K562 (cell line): Measurements from ENCODE around the gene DAGLA. TPM values are rescaled to one million over a fixed set of nuclear protein-coding genes. Genes with fewer than 3 reads are reported as not detected.

Experiments used
- ATAC-seq: fragments of 200-7000 bp; cut with Tn5 transposase; 3 replicates; pipeline ENCODE4 v1.9.1; 2020; ENCODE audit warnings: moderate library complexity
- BruUV-seq: library from RNA; stranded (reverse); fragments of 400-500 nt; replicated peaks from 2 replicates; lab custom pipeline; 2021; lab: Mats Ljungman, UMichigan
- CTCF ChIA-PET: fragments of 300-600 bp; formaldehyde crosslinking; extraction: SDS; loops from one replicate; lab custom pipeline; 2021; ENCODE audit warnings: low intra/inter-chr PET ratio; lab: Yijun Ruan, JAX
- POLR2A ChIA-PET: fragments of 300-600, 350-650 bp; sonication (Branson Sonifier 250); formaldehyde crosslinking; extraction: SDS; loops from one replicate; lab custom pipeline; 2021; ENCODE audit warnings: antibody characterized with exemption, inconsistent platforms; lab: Yijun Ruan, JAX
- DNase-seq, 4 experiments: peaks; one replicate each; pipeline versions ENCODE4 v3.0.0 to v3.0.0-alpha.2; 2011 to 2018; ENCODE audit warnings: low spot score in 3 of 4, mixed read lengths in 3 of 4; ENCODE audit errors: extremely low read depth in 1 of 4
- FAIRE-seq: peaks from 2 replicates; lab custom pipeline; 2011; peaks lifted over from hg19 to GRCh38; lab: Jason Lieb, UNC
- H2AFZ ChIP-seq: 2 replicates; pipeline ENCODE4 v1.6.0; 2011; ENCODE audit warnings: low read depth, low read length, control low read depth, inconsistent platforms
- H3K27ac ChIP-seq: fragments of 200-600 bp; 3 replicates; pipeline ENCODE4 v1.8.0; 2011; ENCODE audit warnings: low read depth, mild to moderate bottlenecking, control low read depth, inconsistent platforms, low read length, moderate library complexity, mixed read lengths; ENCODE audit errors: extremely low read depth
- H3K27me3 ChIP-seq, 2 experiments: fragments of 300-600 bp in 1 of 2; 2 replicates in 1 of 2; 3 replicates in 1 of 2; pipeline versions ENCODE4 v1.6.0 to v1.8.0; 2011; ENCODE audit warnings: inconsistent platforms in 2 of 2, low read length in 2 of 2, mild to moderate bottlenecking in 1 of 2, mixed read lengths in 1 of 2, moderate library complexity in 1 of 2; ENCODE audit not compliant: control insufficient read depth in 2 of 2, insufficient read depth in 2 of 2
- H3K36me3 ChIP-seq: fragments of 300-600 bp; 3 replicates; pipeline ENCODE4 v1.8.0; 2011; ENCODE audit warnings: mild to moderate bottlenecking, low read length, inconsistent platforms; ENCODE audit not compliant: control insufficient read depth, insufficient read depth
- H3K4me1 ChIP-seq, 2 experiments: fragments of 200-600 bp in 1 of 2; replicated peaks in 1 of 2; 2 replicates in 1 of 2; 3 replicates in 1 of 2; pipeline versions ENCODE4 v1.5.1 to v1.8.0; 2011; ENCODE audit warnings: inconsistent platforms in 2 of 2, low read length in 2 of 2, mild to moderate bottlenecking in 1 of 2, mixed read lengths in 1 of 2, moderate library complexity in 1 of 2; ENCODE audit not compliant: control insufficient read depth in 2 of 2, insufficient read depth in 2 of 2
- H3K4me2 ChIP-seq: 2 replicates; pipeline ENCODE4 v1.6.1; 2011; ENCODE audit warnings: low read length, control low read depth, inconsistent platforms, mixed read lengths; ENCODE audit not compliant: insufficient read depth
- H3K4me3 ChIP-seq: fragments of 200-600 bp; sonication (generic), shearing (Covaris generic); 2 replicates; pipeline ENCODE4 v1.5.1; 2016; ENCODE audit warnings: control low read depth, inconsistent platforms
- H3K79me2 ChIP-seq: fragments of 200-600 bp; 3 replicates; pipeline ENCODE4 v1.8.0; 2011; ENCODE audit warnings: low read length, inconsistent platforms; ENCODE audit not compliant: control insufficient read depth, insufficient read depth
- H3K9ac ChIP-seq, 2 experiments: 2 replicates each; pipeline versions ENCODE4 v1.6.0 to v1.6.1; 2011; ENCODE audit warnings: low read depth in 2 of 2, low read length in 2 of 2, control low read depth in 1 of 2, inconsistent platforms in 1 of 2, mild to moderate bottlenecking in 1 of 2, mixed read lengths in 1 of 2; ENCODE audit not compliant: insufficient read depth in 1 of 2
- H3K9me1 ChIP-seq: one replicate; pipeline ENCODE4 v1.6.0; 2011; ENCODE audit warnings: inconsistent platforms, mild to moderate bottlenecking, low read length, moderate library complexity; ENCODE audit not compliant: control insufficient read depth, insufficient read depth
- H3K9me3 ChIP-seq: replicated peaks from 2 replicates; pipeline ENCODE4 v1.5.1; 2011; ENCODE audit warnings: low read depth, low read length, inconsistent platforms; ENCODE audit not compliant: control insufficient read depth, insufficient read depth
- H4K20me1 ChIP-seq: replicated peaks from 2 replicates; pipeline ENCODE4 v1.6.1; 2011; ENCODE audit warnings: low read length, inconsistent platforms, mixed read lengths; ENCODE audit not compliant: control insufficient read depth, insufficient read depth
- CBFA2T2 ChIP-seq: fragments of 450-650 bp; conservative IDR thresholded peaks from 2 replicates; pipeline ENCODE4 v1.6.1; 2017; ENCODE audit warnings: mild to moderate bottlenecking
- CCAR2 ChIP-seq: fragments of 200-400 bp; formaldehyde crosslinking; IDR thresholded peaks from 2 replicates; pipeline ENCODE4 v1.6.1; 2017; ENCODE audit warnings: mild to moderate bottlenecking, low read depth, low read length
- CHD1 ChIP-seq: fragments of 200-600 bp; sonication (generic); IDR thresholded peaks from one replicate; pipeline ENCODE4 v1.6.1; 2012; ENCODE audit warnings: mild to moderate bottlenecking, moderate library complexity, low read length, inconsistent platforms
- HDGF ChIP-seq: fragments of 450-650 bp; IDR thresholded peaks from 2 replicates; pipeline ENCODE4 v1.6.1; 2016
- MTA1 ChIP-seq: fragments of 450-650 bp; IDR thresholded peaks from 2 replicates; pipeline ENCODE4 v1.6.1; 2017; ENCODE audit warnings: borderline replicate concordance
- RFX7 ChIP-seq: fragments of 250-450 bp; sonication (Bioruptor Pico); IDR thresholded peaks from 2 replicates; pipeline ENCODE4 v1.5.1; 2021; ENCODE audit warnings: mild to moderate bottlenecking
- TAF1 ChIP-seq: IDR thresholded peaks from 2 replicates; pipeline ENCODE4 v1.6.1; 2011; ENCODE audit warnings: mild to moderate bottlenecking, low read length, moderate library complexity; ENCODE audit not compliant: insufficient read depth, control insufficient read depth, severe bottlenecking; ENCODE audit errors: extremely low read depth
- ZNF175 ChIP-seq: fragments of 200-800 bp; sonication (Bioruptor generic); IDR thresholded peaks from 2 replicates; pipeline ENCODE4 v1.6.1; 2016; ENCODE audit warnings: low read depth, mild to moderate bottlenecking, missing genetic modification characterization, missing compliant biosample characterization
- ZNF445 ChIP-seq: fragments of 250-450 bp; sonication (Bioruptor Pico); IDR thresholded peaks from 2 replicates; pipeline ENCODE4 v1.4.0; 2020; ENCODE audit warnings: low read depth, mild to moderate bottlenecking, moderate library complexity
- WGBS: fragments of 100-300 bp; shearing (Covaris generic); methylation state at CpG from one replicate; pipeline ENCODE4 v1.1.6; 2016; ENCODE audit warnings: low coverage, mixed read lengths; ENCODE audit not compliant: insufficient coverage; ENCODE audit errors: missing lambda C conversion rate; 5-methylcytosine and 5-hydroxymethylcytosine counted together
- in situ Hi-C: fragments of 300-500 bp; cut with MboI; formaldehyde crosslinking; loops from 4 replicates; pipeline ENCODE4 v1.15.0; 2018; ENCODE audit warnings: inconsistent platforms, mixed read lengths
- intact Hi-C: fragments of 100-400 bp; cut with micrococcal nuclease; formaldehyde crosslinking; loops from 2 replicates; pipeline ENCODE4 v1.14.2; 2022
- polyA plus RNA-seq, 8 experiments: library from polyadenylated mRNA; depleted of rRNA in 4 of 8; stranded (reverse) in 5 of 8; unstranded in 3 of 8; fragments of >200 nt; fragmentation: Nextera tagmentation in 2 of 8; fragmentation: Illumina TruSeq in 1 of 8; extraction: Ambion mirVana in 2 of 8; extraction: Trizol in 1 of 8; gene quantifications; 2 replicates each; pipeline versions ENCODE4 v1.2.1 to v1.2.3, GENCODE V29; 2011 to 2014; ENCODE audit warnings: inconsistent platforms in 1 of 8, missing spikeins in 1 of 8
- total RNA-seq, 7 experiments: library from RNA; depleted of rRNA in 6 of 7; stranded (reverse); fragments of >200 nt in 6 of 7; fragmentation: Illumina TruSeq in 2 of 7; extraction: Trizol in 2 of 7; gene quantifications; 2 replicates each; pipeline versions ENCODE4 v1.2.1 to v1.2.3, GENCODE V29; 2011 to 2021; ENCODE audit warnings: low replicate concordance in 1 of 7
- TF ChIP-seq, protein P1 (sequence below): fragments of 450-650 bp; IDR thresholded peaks from 2 replicates; pipeline ENCODE4 v1.6.1; 2016; ENCODE audit warnings: low read depth, mild to moderate bottlenecking, moderate library complexity
- TF ChIP-seq, protein P2 (sequence below): sonication (generic); formaldehyde crosslinking; IDR thresholded peaks from 2 replicates; pipeline ENCODE4 v1.8.0; 2023; ENCODE audit warnings: mild to moderate bottlenecking, missing genetic modification reagents
- TF ChIP-seq, protein P3 (sequence below): sonication (generic); IDR thresholded peaks from 2 replicates; pipeline ENCODE4 v1.6.1; 2016

DAGLA gene
- total and polyA plus RNA-seq, 9 of the 15 experiments (the other 6 are each of a cell fraction or from before 2014, with no cell fraction given) = 0.03 to 0.16 (median 0.04) TPM; not detected in 4

DNA sequence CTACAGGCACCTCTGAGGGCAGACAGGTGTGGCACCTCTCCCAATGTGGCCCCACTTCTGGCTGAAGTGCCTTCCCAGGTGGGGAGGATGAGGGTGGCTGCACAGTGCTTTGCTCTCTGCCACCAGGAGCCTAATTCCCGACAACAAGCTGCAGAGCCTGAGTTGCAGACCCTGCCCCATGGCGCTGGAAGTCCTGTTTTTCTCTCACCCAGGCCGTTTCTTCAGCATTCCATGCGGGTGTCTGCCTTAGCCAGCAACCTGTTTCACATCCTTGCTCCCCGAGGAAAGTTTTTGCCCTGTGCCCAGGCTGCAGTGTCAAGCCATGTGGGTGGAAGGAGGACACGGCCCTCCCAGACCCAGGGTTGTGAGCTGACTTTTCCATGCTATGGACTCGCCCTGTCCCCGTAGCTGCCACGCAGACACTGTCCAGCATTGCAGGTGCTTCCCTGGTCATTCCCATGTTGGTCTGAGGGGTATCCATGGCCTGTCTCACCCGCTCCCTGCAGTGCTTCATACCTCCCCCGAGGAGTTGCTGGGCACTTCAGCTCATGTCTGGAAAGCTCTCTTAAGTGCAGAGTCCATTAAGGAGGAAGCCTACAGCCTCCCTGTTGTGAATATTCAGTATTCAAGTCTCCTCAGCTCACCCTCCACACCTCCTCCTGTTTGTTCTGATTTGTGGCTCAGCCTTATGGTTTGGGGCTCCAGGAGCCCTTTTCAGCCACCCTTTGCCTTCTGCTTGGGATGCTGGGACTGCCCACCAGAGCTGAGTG, 2.9 kb downstream of the DAGLA start:
- intact Hi-C loops = no loop called here
- BruUV-seq = no TSS peak
- H3K9me3 ChIP-seq = no peaks in the 10 kb centered on the region
- no peak overlapping the region for H3K4me2 ChIP-seq
- no peaks in the 10 kb centered on the region for H3K9me1 ChIP-seq
- H3K79me2 ChIP-seq = no peaks in the 10 kb centered on the region
- under 1% methylated on average over 11 of the region's 11 CpGs for WGBS
- in situ Hi-C loops = loop anchor here (5.0 kb wide), 1 partner anchor 54 kb away; no protein-coding TSS in a partner anchor
- H3K9ac ChIP-seq = no peak overlapping the region
- H3K36me3 ChIP-seq = no peaks in the 10 kb centered on the region
- FAIRE-seq = no peak
- DNase-seq = no peak
- ChIA-PET CTCF (no interaction called here), POLR2A (interaction anchor here (0.6 to 0.7 kb wide), 2 partner anchors 17 to 514 kb away, joined by 3 read pairs; no protein-coding TSS in a partner anchor)
- peaks cover 48 to 95% of the 10 kb centered on the region in 2 experiments; a peak in 4 of 5 replicates for H3K27me3 ChIP-seq
- TF ChIP-seq MTA1 = no peak
- TF ChIP-seq ZNF445 = no peak
- TF ChIP-seq HDGF = no peak
- TF ChIP-seq, protein P1, sequence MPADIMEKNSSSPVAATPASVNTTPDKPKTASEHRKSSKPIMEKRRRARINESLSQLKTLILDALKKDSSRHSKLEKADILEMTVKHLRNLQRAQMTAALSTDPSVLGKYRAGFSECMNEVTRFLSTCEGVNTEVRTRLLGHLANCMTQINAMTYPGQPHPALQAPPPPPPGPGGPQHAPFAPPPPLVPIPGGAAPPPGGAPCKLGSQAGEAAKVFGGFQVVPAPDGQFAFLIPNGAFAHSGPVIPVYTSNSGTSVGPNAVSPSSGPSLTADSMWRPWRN = no peak
- no peak for TF ChIP-seq CCAR2
- TF ChIP-seq, protein P2, sequence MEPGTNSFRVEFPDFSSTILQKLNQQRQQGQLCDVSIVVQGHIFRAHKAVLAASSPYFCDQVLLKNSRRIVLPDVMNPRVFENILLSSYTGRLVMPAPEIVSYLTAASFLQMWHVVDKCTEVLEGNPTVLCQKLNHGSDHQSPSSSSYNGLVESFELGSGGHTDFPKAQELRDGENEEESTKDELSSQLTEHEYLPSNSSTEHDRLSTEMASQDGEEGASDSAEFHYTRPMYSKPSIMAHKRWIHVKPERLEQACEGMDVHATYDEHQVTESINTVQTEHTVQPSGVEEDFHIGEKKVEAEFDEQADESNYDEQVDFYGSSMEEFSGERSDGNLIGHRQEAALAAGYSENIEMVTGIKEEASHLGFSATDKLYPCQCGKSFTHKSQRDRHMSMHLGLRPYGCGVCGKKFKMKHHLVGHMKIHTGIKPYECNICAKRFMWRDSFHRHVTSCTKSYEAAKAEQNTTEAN (CRISPR knock-in tag) = no peak
- TF ChIP-seq CHD1 = no peak
- no peak for TF ChIP-seq ZNF175
- TF ChIP-seq, protein P3, sequence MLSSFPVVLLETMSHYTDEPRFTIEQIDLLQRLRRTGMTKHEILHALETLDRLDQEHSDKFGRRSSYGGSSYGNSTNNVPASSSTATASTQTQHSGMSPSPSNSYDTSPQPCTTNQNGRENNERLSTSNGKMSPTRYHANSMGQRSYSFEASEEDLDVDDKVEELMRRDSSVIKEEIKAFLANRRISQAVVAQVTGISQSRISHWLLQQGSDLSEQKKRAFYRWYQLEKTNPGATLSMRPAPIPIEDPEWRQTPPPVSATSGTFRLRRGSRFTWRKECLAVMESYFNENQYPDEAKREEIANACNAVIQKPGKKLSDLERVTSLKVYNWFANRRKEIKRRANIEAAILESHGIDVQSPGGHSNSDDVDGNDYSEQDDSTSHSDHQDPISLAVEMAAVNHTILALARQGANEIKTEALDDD = no peak
- no peak for TF ChIP-seq RFX7 (CRISPR knock-in tag)
- TF ChIP-seq CBFA2T2 = no peak
- no peak for TF ChIP-seq TAF1
- no peak overlapping the region for H3K27ac ChIP-seq
- H4K20me1 ChIP-seq = peaks cover 14% of the 10 kb centered on the region; the same call in 1 of the 2 replicates
- ATAC-seq = no peak
- no peak overlapping the region for H2AFZ ChIP-seq
- H3K4me1 ChIP-seq = peaks cover 0 to 16% of the 10 kb centered on the region in 2 experiments; a peak in 3 of 5 replicates
- no peak overlapping the region for H3K4me3 ChIP-seq
